ENCODE measurements around the gene RCOR1.

DNA sequence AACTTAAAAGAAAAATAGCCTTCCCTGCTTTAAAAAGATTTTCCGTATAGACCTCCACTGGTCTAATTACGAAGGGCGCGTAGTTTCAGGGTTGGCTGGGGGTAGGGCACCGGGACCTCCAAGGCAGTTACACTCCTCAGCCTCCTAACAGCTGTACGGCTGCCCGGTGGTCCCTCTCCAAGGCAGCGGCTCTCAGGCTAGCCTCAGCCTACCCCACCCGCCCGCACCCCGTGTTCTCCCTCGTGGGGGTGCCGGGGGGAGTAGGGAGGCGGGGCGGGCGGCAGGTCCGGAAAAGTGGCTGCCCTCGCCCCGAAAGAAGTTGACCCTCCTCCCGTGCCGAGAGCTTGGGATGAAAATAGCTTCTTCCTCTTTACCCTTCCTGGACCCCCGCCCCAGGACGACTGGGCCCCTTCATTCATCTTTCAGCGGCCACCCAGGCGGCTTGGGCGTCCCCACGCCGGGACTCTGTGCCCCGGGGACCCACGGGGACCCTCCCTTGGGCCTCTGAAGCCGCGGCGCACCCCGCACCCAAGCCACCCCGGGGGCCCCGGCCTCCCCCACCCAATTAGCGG is 991 bp upstream of the RCOR1 start:
- TF ChIP-seq SIN3A (IDR thresholded peaks at IDR 0.05; ENCODE audit: borderline replicate concordance, insufficient read depth, low read length) (no peak), POLR2AphosphoS5 (IDR thresholded peaks at IDR 0.05; ENCODE audit: low read depth, low read length) (no peak), TAF1 (IDR thresholded peaks at IDR 0.05; ENCODE audit: borderline replicate concordance, insufficient read depth, low read length) (no peak), FOXP2 (optimal IDR thresholded peaks at IDR 0.05; ENCODE audit: borderline replicate concordance, extremely low read depth, extremely low read length, insufficient read depth) (no peak)
- TF ChIP-seq, protein P1, sequence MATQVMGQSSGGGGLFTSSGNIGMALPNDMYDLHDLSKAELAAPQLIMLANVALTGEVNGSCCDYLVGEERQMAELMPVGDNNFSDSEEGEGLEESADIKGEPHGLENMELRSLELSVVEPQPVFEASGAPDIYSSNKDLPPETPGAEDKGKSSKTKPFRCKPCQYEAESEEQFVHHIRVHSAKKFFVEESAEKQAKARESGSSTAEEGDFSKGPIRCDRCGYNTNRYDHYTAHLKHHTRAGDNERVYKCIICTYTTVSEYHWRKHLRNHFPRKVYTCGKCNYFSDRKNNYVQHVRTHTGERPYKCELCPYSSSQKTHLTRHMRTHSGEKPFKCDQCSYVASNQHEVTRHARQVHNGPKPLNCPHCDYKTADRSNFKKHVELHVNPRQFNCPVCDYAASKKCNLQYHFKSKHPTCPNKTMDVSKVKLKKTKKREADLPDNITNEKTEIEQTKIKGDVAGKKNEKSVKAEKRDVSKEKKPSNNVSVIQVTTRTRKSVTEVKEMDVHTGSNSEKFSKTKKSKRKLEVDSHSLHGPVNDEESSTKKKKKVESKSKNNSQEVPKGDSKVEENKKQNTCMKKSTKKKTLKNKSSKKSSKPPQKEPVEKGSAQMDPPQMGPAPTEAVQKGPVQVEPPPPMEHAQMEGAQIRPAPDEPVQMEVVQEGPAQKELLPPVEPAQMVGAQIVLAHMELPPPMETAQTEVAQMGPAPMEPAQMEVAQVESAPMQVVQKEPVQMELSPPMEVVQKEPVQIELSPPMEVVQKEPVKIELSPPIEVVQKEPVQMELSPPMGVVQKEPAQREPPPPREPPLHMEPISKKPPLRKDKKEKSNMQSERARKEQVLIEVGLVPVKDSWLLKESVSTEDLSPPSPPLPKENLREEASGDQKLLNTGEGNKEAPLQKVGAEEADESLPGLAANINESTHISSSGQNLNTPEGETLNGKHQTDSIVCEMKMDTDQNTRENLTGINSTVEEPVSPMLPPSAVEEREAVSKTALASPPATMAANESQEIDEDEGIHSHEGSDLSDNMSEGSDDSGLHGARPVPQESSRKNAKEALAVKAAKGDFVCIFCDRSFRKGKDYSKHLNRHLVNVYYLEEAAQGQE (IDR thresholded peaks at IDR 0.05; ENCODE audit: insufficient read depth in 1 of 2, low read depth in 2 of 2, low read length in 2 of 2), result no peak
